COR-L47 (cell line): ENCODE results near the gene TK2.
"Not testable (repeated sequence)": the region's sequence is repeated elsewhere in the genome, so short reads cannot be mapped to it uniquely, and the experiment has no call there.

Source experiments
- DNase-seq: peaks from one replicate; lab custom pipeline; 2025; lab: John Stamatoyannopoulos, UW

TK2 gene

GRCh38 chr16:66519482-66520373 lies 30.2 kb downstream of the TK2 start:
- no peak for DNase-seq

- no peak for DNase-seq
Measured at GRCh38 chr16:66517586-66518263, 32.2 kb downstream of the TK2 start.

GRCh38 chr16:66516808-66517585 lies 32.9 kb downstream of the TK2 start:
- DNase-seq, result peak; percentile 71

- DNase-seq, result no peak
Measured at GRCh38 chr16:66516509-66516807, 33.5 kb downstream of the TK2 start.

GRCh38 chr16:66515596-66516508 lies 34.1 kb downstream of the TK2 start:
- DNase-seq, result no peak

GRCh38 chr16:66514980-66515595 lies 34.8 kb downstream of the TK2 start:
- DNase-seq, result not testable (repeated sequence)

- DNase-seq, result not testable (repeated sequence)
Measured at GRCh38 chr16:66514391-66514790, 35.5 kb downstream of the TK2 start.

GRCh38 chr16:66513111-66513723 lies 36.7 kb downstream of the TK2 start:
- DNase-seq, result no peak

- DNase-seq, result no peak
Measured at GRCh38 chr16:66512272-66513110, 37.4 kb downstream of the TK2 start.

- DNase-seq, result no peak
Measured at GRCh38 chr16:66511602-66512271, 38.2 kb downstream of the TK2 start.

- no peak for DNase-seq
Measured at GRCh38 chr16:66510711-66511601, 39.0 kb downstream of the TK2 start.

- no peak for DNase-seq
Measured at GRCh38 chr16:66510298-66510697, 39.6 kb downstream of the TK2 start.

- no peak for DNase-seq
Measured at GRCh38 chr16:66509576-66509975, 40.3 kb downstream of the TK2 start.

GRCh38 chr16:66508914-66509496 lies 40.9 kb downstream of the TK2 start:
- DNase-seq, result no peak

- DNase-seq, result no peak
Measured at GRCh38 chr16:66508248-66508913, 41.5 kb downstream of the TK2 start.

GRCh38 chr16:66507731-66508239 lies 42.1 kb downstream of the TK2 start:
- DNase-seq, result no peak

GRCh38 chr16:66503612-66504011 lies 46.3 kb downstream of the TK2 start:
- no peak for DNase-seq
